HG02884 (cell line): ENCODE measurements around the gene IL25.
"Not testable (repeated sequence)": the region's sequence is repeated elsewhere in the genome, so short reads cannot be mapped to it uniquely, and the experiment has no call there.

Experiments
- ATAC-seq: cut with Tn5 transposase; IDR thresholded peaks from one replicate; pipeline ENCODE4 v1.9.1; 2021; ENCODE audit warnings: mild to moderate bottlenecking, moderate library complexity; ENCODE audit not compliant: unreplicated experiment

IL25 gene

GRCh38 chr14:23371865-23372264 lies 744 bp upstream of the IL25 start:
- ATAC-seq = no peak

- no peak for ATAC-seq
Observed at GRCh38 chr14:23373041-23373440, 432 bp downstream of the IL25 start.

GRCh38 chr14:23375527-23376251 lies 3.1 kb downstream of the IL25 start:
- no peak for ATAC-seq

GRCh38 chr14:23376482-23377197 lies 4.0 kb downstream of the IL25 start, which contains the start of gene CMTM5:
TSS of gene CMTM5 (plus strand) at chr14:23377046. CDS start at chr14:23377252, 206 bp downstream.
- no peak for ATAC-seq

- no peak for ATAC-seq
Observed at GRCh38 chr14:23377198-23377550, 4.6 kb downstream of the IL25 start.

GRCh38 chr14:23377573-23378563 lies 5.3 kb downstream of the IL25 start:
- ATAC-seq = no peak

DNA sequence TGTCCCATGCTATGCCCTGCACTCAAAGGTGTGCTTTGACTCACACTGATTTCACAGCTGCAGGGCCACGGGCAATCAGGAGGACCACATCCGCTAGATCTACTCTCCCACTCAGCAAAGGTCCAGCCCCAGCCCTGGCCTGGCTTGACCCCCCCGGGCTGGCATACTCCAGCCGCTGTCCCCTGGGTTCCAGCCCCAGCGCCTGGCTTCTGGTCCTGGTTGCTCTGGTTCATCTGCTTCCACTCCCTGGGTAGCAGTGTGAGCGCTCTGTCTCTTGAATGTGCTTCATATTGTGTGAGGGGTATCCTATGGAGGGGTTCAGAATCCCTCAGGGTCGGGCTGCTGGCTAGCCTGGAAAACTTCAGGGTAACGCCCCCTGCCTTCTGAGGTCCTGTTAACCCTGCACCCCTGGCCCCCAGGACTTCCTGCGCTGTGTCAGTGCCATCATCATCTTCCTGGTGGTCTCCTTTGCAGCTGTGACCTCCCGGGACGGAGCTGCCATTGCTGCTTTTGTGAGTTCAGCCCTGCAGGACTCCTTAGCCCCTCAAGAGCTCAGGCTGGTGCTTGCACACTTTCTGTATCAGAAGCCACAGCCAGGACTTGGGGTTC lies 6.1 kb downstream of the IL25 start:
- no peak for ATAC-seq

DNA sequence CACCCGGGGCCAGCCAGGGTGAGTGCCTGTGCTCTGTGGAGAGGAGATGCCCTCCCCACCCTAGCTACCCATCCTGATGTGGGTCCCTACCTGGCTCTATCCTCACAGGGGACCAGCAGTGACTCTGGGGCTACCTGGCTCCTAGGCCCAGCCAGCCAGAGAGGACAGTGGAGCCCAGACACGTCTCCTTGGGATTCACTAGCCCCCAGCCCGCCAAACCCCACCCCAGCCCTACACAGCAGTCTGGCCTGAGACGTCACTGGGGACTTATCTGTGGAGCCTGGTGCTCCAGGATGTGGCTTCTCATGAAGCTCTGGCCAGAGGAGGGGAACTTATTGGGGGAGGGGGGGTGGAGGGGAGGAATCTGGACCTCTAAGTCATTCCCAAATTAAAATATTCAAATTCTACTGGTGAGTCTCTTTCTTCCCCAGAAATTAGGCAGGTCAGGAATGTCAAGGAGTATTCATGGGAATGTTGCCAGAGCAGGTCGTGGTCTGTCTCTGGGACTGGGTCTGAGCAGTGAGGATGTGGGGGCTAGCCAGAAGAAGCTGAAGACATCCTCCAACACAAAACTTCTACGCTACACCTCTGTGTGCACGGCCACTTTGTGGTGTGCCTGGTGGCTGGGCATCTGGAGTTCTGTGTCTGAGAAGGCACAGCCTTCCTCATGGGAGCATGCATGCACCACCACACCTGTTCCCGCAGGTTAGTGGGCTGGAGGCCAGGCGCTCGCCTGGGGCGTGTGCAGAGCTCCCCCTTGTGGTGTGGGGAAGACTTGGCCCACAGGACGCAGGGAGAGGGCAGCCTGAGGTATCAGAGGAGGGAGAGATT lies 7.0 kb downstream of the IL25 start:
- ATAC-seq = no peak

DNA sequence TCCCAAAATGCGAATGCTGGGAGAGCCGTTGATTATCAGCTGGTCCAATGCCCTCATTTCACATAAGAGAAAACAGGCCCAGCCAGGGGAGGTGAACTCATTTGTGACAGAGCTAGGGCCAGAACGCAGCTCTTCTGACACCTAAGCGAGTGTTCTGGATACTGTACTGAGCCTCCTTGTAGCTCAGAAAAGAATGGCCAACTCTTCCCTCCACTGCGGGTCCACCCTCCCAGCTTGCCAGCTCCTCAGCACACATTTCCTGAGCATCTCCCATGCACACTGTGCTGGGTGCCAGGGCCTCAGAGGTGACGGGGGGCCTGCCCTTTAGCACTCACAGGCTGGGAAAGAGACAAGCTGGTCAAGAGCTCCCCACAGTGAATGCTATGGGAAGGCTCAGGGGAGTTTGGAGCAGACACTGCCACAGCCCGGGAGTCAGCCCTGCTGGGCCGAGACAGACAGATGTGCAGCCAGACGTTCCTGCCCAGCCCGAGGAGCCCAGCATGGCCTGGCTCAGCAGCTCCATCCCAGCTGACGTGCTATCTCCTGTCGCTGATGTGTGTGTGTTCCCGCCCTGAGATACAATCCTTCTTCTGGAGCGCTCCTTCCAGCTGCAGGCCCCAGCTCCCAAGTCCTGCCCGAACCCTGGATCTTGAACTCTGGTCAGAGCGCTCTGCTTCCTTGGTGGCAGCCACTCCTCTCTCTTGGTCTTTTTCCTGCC lies 7.7 kb downstream of the IL25 start:
- ATAC-seq = no peak

- no peak for ATAC-seq
Observed at GRCh38 chr14:23380976-23381375, 8.4 kb downstream of the IL25 start.

GRCh38 chr14:23381871-23382270 lies 9.3 kb downstream of the IL25 start:
- ATAC-seq = no peak

- no peak for ATAC-seq
Observed at GRCh38 chr14:23382276-23382675, 9.7 kb downstream of the IL25 start.

GRCh38 chr14:23382731-23383440 lies 10.3 kb downstream of the IL25 start:
- no peak for ATAC-seq

DNA sequence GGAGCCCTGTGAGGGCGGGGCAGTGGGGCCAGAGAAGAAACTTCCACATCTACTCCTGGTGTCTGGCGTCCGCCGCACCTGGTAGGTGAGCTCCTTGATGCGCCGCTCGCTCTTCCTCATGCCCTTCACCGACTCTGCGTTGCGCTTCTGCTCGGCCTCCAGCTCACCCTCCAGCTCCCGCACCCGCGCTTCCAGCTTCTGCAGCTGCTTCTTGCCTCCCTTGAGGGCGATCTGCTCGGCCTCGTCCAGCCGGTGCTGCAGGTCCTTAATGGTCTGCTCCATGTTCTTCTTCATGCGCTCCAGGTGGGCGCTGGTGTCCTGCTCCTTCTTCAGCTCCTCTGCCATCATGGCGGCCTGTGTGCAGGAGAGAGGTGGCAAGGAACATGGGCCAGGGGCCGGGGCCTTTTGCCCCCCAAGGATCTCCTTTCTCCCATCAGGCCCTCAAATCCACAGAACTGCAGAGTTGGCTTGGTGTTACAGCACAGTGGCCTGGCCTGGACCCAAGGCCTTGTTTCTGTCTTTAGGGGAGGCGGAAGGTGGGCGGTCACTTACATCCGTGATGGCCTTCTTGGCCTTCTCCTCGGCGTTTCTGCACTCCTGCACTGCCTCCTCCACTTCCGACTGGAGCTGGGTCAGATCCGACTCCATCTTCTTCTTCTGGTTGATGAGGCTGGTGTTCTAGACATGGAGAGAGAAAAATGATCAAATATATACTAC lies 11.9 kb downstream of the IL25 start:
- no peak for ATAC-seq

GRCh38 chr14:23385244-23385641 lies 12.6 kb downstream of the IL25 start:
- ATAC-seq = no peak

DNA sequence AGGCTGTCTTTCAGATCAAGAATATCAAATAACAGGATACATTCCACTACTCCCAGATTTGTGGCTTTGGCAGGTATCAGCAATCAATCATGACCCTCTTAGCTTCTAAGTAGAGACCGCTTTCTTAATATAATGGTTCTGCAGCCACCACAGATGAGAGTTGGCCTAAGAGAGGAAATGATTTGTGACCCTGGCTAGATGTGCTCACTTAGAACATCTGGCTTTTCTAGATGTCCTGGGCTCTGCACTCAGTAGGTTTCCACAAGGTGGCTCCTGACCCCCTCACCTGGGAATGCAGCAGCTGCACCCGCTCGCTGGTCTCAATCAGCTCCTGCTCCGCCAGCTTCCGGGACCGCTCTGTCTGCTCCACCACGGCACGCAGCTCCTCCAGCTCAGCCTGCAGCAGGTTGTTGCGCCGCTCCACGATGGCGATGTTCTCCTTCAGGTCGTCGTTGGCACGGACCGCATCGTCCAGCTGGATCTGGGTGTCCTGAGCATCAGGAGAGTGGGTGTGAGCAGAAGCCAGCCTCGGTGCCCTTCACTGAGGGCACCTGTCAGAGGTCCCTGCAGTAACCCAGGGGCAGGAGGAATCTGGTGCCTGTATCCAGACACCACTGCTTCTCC lies 13.1 kb downstream of the IL25 start:
- no peak for ATAC-seq

GRCh38 chr14:23386266-23386657 lies 13.7 kb downstream of the IL25 start:
- ATAC-seq = not testable (repeated sequence)

GRCh38 chr14:23386999-23387398 lies 14.4 kb downstream of the IL25 start:
- no peak for ATAC-seq
